GM12801 (cell line): ENCODE results near the gene PXDN.

Experiments used
- TF ChIP-seq, protein P1 (sequence below): IDR thresholded peaks from one replicate; pipeline ENCODE4 v1.5.1; 2011; ENCODE audit warnings: control low read depth; ENCODE audit not compliant: insufficient read length; ENCODE audit errors: extremely low read depth

Gene PXDN

DNA sequence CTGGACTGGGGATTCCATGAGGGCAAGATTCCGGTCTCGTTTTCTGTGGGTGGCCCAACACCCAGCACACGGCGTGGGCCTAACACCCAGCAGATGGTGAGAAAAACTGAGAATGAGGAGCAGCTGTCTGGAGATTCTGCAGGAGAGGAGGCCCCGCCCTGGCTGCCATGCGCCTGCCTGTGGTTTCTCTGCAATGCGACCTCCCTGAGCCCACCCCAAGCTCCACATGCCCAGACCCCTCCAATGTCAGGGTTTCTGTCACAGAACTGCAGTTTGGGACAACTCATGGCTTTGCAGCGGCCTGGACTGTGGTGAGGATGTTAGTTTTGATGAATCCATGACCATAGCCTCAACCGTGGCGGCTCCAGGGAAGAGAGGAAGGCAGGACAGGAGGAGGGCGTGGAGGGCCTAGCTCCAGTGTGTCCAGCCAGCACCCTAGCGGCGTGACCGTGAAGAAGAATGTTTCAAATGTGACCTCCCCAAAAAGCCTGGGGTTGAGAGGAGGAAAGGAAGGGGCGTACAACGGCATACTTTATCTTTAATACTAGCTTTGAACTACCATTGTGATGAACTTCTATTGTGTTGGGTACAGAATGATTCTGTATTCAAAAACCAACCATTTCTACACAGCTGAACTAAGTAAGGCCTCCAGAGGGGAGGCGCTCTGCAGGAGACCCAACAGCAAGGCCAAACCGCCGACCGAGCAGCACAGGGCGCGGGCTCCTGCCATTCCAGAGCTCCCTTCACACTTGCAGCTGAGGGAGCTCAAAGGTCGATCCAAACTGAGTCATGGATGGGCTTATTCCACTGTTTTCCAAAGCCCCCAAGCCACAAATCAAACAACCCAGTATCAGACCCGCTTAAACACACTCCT lies 3.4 kb downstream of the PXDN start:
- TF ChIP-seq, protein P1, sequence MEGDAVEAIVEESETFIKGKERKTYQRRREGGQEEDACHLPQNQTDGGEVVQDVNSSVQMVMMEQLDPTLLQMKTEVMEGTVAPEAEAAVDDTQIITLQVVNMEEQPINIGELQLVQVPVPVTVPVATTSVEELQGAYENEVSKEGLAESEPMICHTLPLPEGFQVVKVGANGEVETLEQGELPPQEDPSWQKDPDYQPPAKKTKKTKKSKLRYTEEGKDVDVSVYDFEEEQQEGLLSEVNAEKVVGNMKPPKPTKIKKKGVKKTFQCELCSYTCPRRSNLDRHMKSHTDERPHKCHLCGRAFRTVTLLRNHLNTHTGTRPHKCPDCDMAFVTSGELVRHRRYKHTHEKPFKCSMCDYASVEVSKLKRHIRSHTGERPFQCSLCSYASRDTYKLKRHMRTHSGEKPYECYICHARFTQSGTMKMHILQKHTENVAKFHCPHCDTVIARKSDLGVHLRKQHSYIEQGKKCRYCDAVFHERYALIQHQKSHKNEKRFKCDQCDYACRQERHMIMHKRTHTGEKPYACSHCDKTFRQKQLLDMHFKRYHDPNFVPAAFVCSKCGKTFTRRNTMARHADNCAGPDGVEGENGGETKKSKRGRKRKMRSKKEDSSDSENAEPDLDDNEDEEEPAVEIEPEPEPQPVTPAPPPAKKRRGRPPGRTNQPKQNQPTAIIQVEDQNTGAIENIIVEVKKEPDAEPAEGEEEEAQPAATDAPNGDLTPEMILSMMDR = no peak

DNA sequence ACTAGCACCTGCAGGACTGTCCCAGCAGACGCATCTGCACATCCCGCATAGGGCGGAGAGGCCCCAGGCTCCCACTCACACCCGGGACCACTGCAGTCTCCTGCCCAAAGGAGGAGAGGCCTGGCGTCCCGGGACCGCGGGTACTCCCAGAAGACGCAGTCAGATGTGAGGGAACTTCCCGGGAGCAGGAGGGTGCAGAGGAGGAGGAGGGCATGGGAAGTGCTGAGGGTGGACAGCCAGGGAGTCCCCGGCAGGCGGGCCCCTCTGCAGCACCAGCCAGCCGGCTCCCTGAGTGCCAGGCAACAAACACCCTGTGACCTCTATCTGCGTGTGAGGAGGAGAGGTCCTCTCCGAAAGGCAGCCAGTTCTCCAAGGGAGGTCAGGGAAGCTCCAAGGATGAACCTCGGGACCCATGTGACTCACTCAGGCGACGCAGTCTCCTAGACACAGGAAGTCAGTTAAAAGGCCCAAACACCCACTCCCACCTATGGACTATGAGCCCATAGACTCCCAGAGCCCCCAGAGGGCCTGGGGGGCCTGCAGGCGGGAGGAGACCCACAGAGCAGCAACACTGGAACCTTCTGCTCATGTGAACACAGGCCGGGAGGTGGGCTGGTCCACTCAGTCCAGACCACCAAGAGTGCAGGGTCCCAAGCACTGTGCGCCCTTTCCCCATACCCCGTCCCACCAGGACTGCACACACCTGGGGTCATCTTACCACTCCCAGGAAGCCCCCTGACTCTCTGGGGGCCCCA lies 4.2 kb downstream of the PXDN start:
- TF ChIP-seq, protein P1 = no peak

DNA sequence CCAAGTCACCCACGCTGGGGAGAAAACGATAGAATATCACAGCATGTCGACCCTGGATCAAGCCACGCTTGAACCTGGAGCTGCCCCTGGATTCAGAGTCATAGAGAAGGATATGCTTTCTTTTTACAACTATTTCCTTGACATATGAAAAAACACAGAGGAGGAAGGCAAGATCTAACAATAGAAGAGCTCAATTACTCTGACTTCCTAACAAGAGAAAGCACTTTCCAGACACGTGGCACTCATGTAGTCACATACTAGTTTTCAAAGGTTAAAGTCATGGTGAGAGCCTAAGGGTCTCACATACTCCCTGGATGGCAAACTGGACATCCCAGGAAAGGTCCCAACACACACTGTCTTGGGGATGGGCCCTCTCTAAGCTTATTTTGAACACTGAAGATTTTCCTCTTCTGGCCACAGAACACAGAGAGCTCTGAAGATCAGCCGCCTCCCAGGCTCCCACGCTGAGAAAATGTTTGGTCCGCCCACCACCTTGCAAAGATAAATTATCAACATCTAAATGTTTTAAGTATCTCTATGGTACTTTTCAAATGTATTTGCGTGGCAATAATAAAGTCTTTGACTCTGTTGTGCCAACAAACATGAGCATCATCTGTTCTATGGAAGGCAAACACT lies 4.9 kb downstream of the PXDN start:
- TF ChIP-seq, protein P1 = no peak

DNA sequence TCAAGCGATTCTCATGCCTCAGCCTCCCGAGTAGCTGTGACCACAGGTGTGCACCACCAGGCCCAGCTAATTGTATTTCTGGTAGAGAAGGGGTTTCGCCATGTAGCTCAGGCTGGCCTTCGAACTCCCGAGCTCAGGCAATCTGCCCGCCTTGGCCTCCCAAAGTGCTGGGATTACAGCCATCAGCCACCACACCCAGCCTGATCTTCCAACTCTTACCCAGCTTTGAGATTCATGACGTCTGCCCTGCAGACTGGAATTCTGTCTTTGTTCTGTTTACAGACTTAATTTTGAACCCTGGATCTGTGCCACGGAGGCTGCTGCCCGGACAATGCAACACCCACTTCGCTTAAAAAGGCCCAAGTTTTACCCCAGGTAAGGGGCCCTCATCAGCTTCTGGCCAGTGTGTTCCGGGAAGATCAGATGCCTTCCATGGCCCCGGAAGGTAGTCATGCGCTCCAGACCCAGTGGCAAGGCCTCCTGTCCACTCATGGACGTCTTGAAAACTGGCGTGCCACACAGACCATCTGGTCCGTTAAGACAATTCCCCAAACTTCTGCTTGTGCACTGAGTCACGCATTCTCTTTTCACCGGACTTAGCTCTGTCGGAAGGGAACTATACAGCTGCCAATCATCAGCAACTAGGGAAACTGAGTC lies 5.5 kb downstream of the PXDN start:
- TF ChIP-seq, protein P1 = no peak

DNA sequence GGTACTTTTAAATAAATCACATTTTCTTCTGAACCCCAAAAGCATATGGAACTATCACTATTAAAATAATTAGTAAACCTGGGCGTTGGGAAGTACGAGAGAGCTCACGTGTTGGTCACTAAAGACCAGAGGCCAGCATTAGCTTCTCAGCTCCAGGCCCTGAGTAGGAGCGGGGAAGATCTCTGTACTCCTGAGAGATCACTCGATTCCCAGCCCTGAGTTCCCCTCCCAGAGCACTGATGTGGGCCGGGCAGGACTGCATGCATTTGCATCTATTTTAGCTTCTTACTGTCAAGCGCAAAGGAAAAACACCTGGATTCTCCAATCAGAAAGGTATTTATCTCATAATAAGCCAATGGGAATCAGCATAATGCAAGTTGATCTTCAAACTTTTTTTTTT lies 6.2 kb downstream of the PXDN start:
- TF ChIP-seq, protein P1 = no peak

DNA sequence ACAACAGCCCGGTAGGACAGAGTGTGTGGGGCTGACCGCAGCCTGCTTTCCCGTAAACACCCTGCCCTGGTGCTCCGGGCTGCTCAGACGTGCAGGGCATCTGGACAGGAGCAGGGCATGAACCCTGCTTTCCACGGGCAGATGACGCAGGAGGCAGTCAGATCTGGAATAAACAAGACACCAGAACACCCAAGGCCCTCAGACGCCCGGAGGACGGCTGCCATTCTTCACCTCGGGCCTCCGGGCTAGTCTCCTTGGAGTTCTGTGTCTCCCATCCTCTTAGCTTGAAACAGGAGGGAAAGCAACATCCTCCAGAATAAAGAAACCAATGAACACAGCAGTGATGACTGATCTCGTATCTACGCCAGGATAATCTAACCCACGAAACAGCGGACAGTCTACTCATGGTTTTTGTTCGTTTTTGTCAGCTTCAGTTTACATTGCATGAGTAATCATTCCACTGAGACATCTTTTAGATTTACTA lies 7.3 kb downstream of the PXDN start:
- TF ChIP-seq, protein P1 = no peak

DNA sequence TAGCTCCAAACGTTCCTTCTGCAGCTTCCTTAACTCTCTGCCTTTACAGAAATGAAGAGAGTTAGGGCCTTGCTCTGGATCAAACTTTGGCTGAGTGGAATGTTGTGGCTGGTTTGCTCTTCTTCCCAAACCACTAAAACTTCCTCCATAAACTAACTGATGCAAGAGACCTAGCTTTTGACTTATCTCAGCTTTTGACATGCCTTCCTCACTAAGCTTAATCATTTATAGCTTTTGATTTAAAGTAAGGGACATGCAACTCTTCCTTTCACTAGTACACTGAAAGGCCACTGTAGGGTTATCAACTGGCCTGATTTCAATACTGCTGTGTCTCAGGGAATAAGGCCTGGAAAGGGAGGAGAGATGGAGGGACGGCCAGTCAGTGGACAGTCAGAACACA lies 8.3 kb downstream of the PXDN start:
- TF ChIP-seq, protein P1 = no peak
